Right renal cortex interstitium (tissue), 3 donors: ENCODE data around the gene HOXA4. TPM values are rescaled to one million over a fixed set of nuclear protein-coding genes. Genes with fewer than 3 reads are reported as not detected.
A peak's percentile ranks its signal among the peaks of the same experiment; 100 is the strongest.

ENCODE experiments used
- DNase-seq, 3 donors: peaks; one replicate each; pipeline ENCODE4 v3.0.0-alpha.2; 2013; ENCODE audit warnings: low read depth in 3 of 3, low spot score in 2 of 3
- polyA plus RNA-seq, 3 donors: library from polyadenylated mRNA; unstranded; fragments of 120-200 nt; gene quantifications; one replicate each; pipeline ENCODE4 v1.2.1, GENCODE V29; 2013; ENCODE audit not compliant: insufficient read length in 3 of 3

The HOXA4 gene
- polyA plus RNA-seq, 3 donors = 15.7 to 22.5 (median 17.3) TPM

GRCh38 chr7:27109466-27110185 is 20.9 kb downstream of the HOXA4 start:
- no peak for DNase-seq

GRCh38 chr7:27108390-27109127 is 22.0 kb downstream of the HOXA4 start:
- DNase-seq = no peak

DNA sequence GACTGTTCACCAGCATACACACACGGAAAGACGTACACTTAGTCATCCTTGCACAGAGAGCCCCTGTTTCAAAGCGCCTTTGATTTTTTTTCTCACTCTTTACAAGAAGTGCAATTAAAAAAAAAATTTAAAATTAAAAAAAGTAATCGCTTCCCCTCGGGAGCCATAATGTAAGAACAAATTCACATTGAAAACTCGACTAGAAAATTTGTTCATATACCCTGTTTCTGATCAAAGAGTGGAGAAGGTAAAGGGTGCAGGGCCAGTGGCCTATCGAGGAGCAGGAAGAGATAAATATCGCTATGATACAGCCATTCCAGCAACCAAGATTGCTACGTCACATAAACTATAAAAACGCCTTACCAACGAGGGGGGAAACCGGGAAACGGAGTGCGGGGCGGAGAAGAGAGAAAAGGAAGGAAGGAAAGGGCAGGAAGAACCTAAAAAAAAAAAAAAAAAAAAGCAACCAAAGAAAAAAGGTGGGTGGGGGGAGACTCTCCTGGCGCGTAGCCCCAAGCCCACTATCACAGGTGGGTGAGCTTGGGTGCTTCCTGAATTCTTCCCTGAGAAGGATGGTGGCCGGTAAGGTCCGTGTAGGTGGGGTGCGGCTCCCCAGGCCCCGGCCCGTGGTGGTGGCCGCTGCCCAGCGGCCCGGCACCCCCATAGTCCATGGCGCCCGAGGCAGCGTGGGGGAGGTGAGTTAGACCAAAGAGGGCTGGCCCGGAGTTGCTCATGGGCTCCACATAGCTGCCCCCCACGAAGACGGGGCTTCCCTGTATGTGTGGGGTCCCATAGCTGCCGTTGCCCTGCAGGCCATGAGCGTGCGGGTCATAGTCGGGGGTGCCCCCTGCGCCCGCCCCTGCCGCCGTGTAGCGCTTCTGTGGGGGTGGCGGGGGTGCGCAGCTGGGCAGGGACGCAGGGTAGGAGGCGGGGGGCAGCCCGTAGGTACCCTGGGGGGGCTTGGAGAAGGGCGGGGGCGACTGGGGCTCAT is 22.9 kb downstream of the HOXA4 start:
- no peak for DNase-seq

- no peak for DNase-seq
Observed at GRCh38 chr7:27106901-27107240, 23.7 kb downstream of the HOXA4 start.

DNA sequence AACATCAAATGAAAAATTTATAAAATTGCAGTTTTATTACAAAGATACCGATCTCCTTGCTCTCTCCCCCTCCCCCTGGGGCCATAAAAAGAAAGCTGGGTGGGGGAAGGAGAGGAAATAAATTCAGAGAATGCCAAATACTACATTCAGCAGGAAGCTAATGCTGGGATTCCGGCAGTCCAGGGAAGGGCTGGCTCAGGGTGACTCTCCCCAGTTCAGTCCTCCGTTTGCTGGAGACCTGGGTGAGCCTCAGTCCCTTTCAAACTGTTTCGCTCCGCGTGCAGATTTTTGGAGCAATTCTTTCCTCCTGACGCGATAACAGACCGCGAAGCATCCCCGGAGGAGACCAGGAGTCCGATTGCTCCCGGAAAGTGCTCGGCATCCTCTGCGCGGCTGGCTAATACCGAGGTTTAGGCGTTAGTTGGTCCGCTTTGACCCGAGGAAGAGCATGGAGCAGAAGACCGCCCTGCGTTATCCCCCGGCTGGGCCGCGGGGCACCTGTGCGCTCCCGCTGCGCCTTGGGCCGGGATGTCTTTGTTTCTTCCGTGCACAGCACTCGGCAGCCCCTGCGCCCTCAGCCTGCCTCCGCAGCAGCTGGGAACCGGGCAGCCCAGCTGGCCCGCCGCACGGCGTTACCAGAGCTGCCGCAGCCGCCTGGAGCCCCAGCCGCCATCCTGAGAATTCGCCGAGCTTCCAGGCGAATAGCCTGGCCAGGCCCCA is 24.2 kb downstream of the HOXA4 start:
- no peak for DNase-seq

- DNase-seq = no peak
Observed at GRCh38 chr7:27105301-27106031, 25.1 kb downstream of the HOXA4 start.

- peak; percentile 71 to 78 (median 73) for DNase-seq
Observed at GRCh38 chr7:27104341-27105058, 26.1 kb downstream of the HOXA4 start.

DNA sequence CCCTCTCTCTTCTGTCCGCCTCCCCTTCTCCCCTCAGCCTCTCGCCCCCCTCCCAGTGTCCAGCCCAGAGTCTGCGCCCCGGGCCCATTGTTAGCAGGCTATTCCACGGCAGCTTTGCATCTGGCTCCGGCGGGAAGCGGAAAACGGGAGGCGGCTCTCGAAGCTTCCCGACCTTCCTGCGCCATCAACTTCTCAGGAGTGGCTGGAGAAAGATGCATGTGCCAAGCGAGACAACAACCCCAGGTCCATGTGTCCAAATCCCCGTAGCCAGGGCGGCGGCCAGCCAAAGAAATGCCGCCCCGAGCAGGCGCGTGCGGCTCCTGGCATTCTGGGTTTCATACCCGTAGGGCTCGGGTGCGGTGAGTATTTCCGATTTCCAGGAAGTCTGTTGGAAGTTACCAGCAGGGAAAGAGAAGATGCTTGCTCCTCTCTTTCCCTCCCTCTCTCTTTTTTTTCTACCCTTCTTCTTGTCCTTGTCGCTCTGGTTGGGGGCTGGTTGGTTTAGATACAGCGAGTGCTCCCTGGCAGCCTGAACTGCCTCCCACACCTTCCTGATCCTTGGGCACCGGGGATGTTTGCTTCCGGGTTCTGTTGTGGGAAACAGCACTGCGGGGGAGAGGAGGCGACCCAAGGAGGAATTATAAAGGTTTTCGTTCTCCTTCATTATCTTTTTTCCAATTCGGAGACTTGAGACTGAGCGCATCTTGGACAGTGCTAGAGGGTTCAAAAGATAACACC is 26.9 kb downstream of the HOXA4 start:
- DNase-seq = peak; percentile 31 to 40 (median 39)

- peak; percentile 62 to 64 (median 62) for DNase-seq
Observed at GRCh38 chr7:27102581-27103442, 27.7 kb downstream of the HOXA4 start, which contains the start of gene HOXA2. HOXA2 (minus strand) TSS chr7:27102683; CDS start chr7:27102500, 183 bp downstream.

DNA sequence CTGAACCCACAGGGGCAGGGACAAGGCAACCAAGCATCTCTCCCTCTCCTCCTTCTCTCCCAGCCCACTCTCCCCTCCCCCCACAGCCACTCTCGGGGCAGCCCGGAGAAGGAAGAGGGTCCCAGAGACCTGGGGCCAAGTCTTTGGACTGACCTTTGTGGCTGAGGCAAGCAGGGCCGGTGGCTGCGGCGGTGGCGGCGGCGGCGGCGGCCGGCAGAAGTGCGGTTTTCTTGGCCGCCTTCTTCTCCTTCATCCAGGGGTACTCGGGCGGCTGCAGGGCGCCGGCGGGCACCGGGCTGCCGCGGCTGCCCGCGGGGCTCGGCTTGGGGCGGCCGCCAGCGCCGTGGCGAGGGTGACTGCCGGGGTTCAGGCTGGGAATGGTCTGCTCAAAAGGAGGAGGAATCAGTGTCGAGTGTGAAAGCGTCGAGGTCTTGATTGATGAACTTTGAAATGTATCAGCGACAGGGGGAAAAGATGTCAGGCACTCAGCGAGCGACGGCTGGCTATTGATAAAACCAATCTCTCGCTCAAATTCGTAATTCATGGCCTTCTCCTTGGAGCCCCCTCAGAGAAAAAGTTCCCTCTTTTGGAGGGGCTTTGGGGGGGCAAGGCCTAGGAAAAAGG is 28.5 kb downstream of the HOXA4 start:
- DNase-seq = peak in 1 of 3 donors; percentile 32

- peak; percentile 70 to 80 (median 72) for DNase-seq
Observed at GRCh38 chr7:27101171-27101956, 29.2 kb downstream of the HOXA4 start.

- peak in 2 of 3 donors; percentile 19 to 48 for DNase-seq
Observed at GRCh38 chr7:27100694-27101170, 29.8 kb downstream of the HOXA4 start.

GRCh38 chr7:27099453-27100370 is 30.8 kb downstream of the HOXA4 start:
- peak in 1 of 3 donors; percentile 29 for DNase-seq

DNA sequence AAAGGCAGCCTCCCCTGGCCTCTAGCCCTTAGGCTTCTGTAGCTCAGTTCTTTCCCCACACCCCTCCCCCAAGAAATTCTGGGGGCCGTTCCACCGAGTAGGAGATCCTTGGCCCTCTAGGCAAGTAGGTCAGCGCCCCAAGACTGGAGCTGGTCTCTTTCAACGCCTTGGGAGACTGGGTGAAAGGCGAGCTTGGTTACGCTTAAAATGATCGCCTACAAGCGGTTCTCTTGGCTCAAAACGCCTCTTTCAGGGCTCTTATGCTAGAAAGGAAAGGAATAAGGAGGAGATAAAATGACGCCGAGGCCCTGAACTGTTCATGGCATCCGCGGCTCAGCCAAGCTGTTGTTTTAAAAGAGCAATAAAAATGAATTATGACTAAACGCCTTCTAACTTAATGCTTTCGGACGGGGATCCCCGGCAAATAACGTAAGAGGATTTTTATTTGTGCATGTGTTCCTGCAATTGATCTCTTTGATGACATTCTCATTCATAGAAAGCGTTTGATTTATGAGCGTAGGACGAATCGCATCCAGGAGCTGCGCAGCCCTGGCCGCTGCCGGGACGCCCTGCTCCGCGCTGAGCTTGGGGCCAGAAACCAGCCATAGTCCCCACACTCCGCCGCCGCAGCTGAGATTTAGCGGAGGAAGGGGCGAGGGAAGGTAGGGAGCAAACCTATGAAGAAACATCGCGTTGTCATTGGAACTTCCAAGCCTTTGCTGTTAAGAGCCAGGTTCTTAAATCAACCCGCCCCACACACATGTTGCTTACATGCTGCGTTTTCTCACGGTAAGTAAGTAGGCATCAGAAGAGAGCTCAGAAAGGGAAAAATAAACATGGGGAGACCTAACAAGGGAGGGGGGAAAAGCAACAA is 31.7 kb downstream of the HOXA4 start:
- DNase-seq = peak; percentile 78 to 89 (median 83)
